ENCODE measurements around the gene ADAMTS20. TPM values are rescaled to one million over a fixed set of nuclear protein-coding genes. Genes with fewer than 3 reads are reported as not detected.

Gene ADAMTS20
- total RNA-seq, 4 donors from 2014 or later: not detected

DNA sequence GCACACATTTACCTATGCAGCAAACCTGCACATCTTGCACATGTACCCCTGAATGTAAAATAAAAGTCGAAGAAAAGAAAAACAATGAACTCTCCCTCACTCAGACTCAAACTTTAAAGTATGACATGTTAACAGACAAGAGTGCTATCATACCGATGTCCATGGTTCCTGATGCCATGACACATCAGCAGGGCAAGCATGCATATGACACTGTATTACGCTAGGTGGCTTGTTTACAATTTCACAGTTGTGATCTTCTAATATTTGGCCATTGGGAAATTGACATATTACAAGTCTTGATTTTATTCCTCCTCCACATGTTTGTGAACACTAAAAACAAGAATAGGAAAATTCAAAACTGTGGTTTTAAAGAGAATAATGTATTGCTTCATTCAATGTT is 126.6 kb downstream of the ADAMTS20 start:
- H3K36me3 ChIP-seq: no peaks in the 10 kb centered on the region
- 87 to 92% methylated on average over 3 of the region's 3 CpGs for WGBS, 2 donors
- no peak overlapping the region for H3K27ac ChIP-seq
- TF ChIP-seq EP300 (IDR thresholded peaks at IDR 0.05) (no peak), POLR2A (IDR thresholded peaks at IDR 0.05) (no peak)
- TF ChIP-seq, protein P1, sequence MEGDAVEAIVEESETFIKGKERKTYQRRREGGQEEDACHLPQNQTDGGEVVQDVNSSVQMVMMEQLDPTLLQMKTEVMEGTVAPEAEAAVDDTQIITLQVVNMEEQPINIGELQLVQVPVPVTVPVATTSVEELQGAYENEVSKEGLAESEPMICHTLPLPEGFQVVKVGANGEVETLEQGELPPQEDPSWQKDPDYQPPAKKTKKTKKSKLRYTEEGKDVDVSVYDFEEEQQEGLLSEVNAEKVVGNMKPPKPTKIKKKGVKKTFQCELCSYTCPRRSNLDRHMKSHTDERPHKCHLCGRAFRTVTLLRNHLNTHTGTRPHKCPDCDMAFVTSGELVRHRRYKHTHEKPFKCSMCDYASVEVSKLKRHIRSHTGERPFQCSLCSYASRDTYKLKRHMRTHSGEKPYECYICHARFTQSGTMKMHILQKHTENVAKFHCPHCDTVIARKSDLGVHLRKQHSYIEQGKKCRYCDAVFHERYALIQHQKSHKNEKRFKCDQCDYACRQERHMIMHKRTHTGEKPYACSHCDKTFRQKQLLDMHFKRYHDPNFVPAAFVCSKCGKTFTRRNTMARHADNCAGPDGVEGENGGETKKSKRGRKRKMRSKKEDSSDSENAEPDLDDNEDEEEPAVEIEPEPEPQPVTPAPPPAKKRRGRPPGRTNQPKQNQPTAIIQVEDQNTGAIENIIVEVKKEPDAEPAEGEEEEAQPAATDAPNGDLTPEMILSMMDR (IDR thresholded peaks at IDR 0.05): no peak
- no peaks in the 10 kb centered on the region for H3K4me1 ChIP-seq
- no peaks in the 10 kb centered on the region for H3K27me3 ChIP-seq
- no peaks in the 10 kb centered on the region for H3K9me3 ChIP-seq
- no peak overlapping the region for H3K4me3 ChIP-seq
- no peak for DNase-seq (ENCODE audit: low spot score in 2 of 2)

DNA sequence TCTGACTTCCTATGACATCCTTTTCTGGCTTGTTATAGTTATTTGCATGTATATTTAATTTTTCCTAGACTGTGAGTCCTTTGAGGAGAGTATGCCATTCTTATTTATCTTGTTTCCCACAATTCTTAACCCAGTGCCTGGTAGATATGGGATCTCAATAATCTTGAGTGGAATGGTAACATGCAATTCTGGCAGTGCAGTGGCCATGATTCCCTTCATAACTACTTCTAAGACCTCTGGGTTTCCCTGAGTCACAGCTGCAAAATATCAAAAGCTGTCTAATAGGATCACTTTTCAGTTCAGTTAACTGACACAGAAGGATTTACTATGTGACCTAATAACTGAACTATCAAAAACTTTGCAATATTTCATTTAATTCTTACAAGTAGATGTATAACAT is 135.0 kb downstream of the ADAMTS20 start:
- Histone ChIP-seq H3K27me3 (no peaks in the 10 kb centered on the region), H3K4me1 (no peaks in the 10 kb centered on the region), H3K27ac (no peak overlapping the region), H3K36me3 (no peaks in the 10 kb centered on the region), H3K9me3 (no peaks in the 10 kb centered on the region), H3K4me3 (no peak overlapping the region)
- no peak for DNase-seq (ENCODE audit: low spot score in 2 of 2)
- no peak for TF ChIP-seq POLR2A (IDR thresholded peaks at IDR 0.05)
- no peak for TF ChIP-seq EP300 (IDR thresholded peaks at IDR 0.05)
- TF ChIP-seq, protein P1 (IDR thresholded peaks at IDR 0.05): no peak

DNA sequence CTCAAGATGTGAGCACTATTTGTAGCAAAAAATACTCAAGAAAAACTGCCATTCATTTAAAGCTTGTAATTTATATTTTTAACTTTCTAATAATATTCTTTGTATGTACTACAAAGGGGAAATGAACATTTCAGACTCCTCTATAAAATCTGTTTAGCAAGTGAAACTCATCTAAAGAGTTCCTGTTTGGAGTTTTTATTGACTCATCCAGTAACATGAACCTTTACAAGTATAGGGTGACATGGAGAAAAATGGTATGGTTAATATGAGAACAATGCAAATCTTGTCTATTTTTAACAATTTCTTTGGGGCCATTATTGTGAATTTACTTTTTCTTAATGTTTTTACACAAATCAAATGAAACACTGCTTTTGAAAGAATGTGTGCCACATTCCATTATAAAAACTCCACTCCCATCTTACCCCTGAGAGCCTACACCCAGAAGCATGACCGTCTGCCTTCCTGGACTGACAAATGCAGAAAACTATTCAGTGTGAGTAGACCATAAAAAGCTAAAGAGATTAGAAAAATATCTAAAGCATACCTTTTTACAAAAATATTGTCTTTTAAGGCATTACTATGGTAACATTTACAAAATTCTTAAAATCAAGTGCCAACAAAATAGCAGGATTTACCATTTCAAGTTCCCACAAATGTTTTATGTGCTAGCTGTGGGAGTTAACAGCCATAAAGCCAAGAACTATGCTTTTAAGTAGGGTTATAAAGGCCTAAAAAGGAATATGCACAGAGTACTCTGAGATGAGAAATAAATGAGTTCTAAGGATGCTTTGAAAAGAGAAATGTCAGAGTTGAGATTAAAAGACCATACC is 144.0 kb downstream of the ADAMTS20 start:
- Histone ChIP-seq H3K27me3 (no peaks in the 10 kb centered on the region), H3K9me3 (no peaks in the 10 kb centered on the region), H3K36me3 (no peaks in the 10 kb centered on the region), H3K4me3 (no peak overlapping the region), H3K27ac (no peak overlapping the region), H3K4me1 (no peaks in the 10 kb centered on the region)
- TF ChIP-seq POLR2A (IDR thresholded peaks at IDR 0.05): no peak
- TF ChIP-seq, protein P1 (IDR thresholded peaks at IDR 0.05): no peak
- no peak for TF ChIP-seq EP300 (IDR thresholded peaks at IDR 0.05)
- DNase-seq (ENCODE audit: low spot score in 2 of 2): no peak
- 34 to 45% methylated on average over 1 of the region's 1 CpG for WGBS, 2 donors

DNA sequence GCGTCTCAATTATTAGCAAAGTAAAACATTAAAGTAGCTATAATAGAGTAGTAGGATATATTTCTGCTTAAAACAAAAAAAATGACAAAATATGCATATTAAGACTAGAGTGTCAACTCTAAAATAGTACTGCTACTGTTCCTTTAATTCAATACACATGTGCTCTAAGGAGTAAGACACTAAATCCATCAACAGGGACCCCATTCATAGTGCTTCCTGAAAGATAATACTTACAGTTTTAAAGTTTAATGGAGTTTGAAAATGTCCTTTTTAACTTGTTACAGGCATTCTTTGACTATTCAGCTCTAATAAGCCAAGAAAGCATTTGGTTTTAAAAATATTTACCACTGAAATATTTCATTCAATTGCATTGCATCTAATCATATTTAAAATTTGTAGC is 145.2 kb downstream of the ADAMTS20 start:
- Histone ChIP-seq H3K9me3 (no peaks in the 10 kb centered on the region), H3K36me3 (no peaks in the 10 kb centered on the region), H3K27ac (no peak overlapping the region), H3K27me3 (no peaks in the 10 kb centered on the region), H3K4me1 (no peaks in the 10 kb centered on the region), H3K4me3 (no peak overlapping the region)
- DNase-seq (ENCODE audit: low spot score in 2 of 2): no peak
- TF ChIP-seq EP300 (IDR thresholded peaks at IDR 0.05): no peak
- no peak for TF ChIP-seq POLR2A (IDR thresholded peaks at IDR 0.05)
- TF ChIP-seq, protein P1 (IDR thresholded peaks at IDR 0.05): no peak
- WGBS, 2 donors: 60 to 74% methylated on average over 1 of the region's 1 CpG

DNA sequence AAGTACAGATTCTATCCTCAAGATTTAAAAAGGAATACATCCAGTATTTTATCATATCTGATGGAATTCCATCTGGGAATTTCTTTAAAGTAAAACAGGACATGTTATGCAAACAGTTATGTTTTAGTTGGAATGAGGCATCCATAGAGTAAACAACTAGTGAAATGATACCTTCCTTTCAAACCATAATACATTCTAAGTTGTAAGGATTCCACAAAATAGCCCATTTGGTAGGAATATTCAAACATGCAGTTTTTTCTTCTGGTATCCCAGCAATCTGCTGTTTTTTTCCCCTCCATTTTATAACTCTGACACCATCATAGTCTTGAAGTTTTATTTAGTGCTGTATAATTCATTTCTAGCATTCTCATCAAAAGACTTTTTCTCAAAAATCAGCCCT is 149.6 kb downstream of the ADAMTS20 start:
- Histone ChIP-seq H3K4me1 (no peaks in the 10 kb centered on the region), H3K27ac (no peak overlapping the region), H3K4me3 (no peak overlapping the region), H3K27me3 (no peaks in the 10 kb centered on the region), H3K9me3 (no peaks in the 10 kb centered on the region), H3K36me3 (no peaks in the 10 kb centered on the region)
- no peak for DNase-seq (ENCODE audit: low spot score in 2 of 2)
- TF ChIP-seq POLR2A (IDR thresholded peaks at IDR 0.05) (no peak), EP300 (IDR thresholded peaks at IDR 0.05) (no peak)
- TF ChIP-seq, protein P1 (IDR thresholded peaks at IDR 0.05): no peak
